ENCODE results near the gene NTMT2.
"Not testable (repeated sequence)": the region's sequence is repeated elsewhere in the genome, so short reads cannot be mapped to it uniquely, and the experiment has no call there.

NTMT2 gene

DNA sequence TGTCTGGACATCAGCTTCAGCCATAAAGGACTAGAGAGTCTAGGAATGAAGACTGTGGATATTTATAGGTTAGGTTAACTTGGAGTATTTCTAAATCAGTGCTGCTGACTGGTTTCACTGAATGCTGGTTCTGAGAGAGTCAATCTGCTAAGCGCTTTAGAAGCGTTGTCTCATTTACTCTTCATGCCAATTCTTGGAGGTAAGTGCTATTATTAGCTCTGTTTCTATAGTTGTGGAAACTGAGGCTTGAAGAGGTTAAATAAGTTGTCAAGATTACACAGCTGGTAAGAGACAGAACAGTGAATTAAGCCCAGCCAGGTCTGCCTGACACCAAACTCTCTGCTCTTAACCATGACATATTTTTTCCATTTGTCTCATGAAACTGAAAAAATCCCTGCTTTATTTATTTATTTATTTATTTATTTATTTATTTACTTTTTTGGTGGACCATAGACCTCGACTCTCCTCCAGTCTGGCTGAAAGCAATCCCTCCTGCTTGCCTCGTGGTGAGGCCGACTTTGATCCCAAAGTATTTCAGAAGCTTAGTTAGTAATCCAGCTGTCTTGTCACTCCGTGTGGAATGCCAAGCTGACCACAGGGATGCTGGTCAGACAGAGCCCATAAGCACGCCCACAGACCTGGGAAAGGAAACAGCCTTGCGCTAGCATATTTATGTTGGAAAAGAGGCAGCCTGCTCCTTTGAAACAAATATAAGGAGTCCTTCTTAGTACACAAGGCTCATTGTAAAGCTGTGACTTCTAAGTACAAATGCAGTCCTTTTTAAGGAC lies 16.9 kb downstream of the NTMT2 start:
- DNase-seq: no peak

DNA sequence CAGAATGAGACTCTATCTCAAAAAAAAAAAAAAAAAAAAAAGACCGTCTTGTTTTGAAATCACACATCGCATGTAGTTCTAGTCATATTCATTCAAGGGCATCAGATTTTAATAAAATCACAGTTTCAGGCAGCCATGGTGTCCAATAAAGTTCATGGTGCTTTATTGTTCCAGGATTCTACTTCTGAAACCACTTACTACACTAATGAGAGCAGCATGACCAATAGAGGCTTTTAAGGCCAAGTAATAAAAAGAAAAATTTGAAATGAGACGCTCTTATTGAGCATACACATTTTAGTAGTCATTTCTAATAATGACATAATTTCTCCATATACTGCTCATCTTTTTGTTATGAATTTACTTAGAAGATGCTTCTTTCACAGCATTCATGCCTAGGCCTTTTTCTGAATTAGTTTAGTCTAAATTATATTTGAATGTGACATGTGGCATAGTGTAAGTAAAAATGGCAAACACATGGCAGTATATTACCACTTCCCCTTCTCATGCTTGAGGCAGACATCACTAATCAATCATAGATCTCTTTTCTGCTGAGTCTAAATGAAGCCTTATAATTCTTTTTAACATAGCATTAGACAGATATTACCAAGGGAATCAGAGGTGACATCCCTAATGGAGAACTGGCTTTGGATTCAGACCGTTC lies 18.5 kb downstream of the NTMT2 start:
- DNase-seq: no peak

DNA sequence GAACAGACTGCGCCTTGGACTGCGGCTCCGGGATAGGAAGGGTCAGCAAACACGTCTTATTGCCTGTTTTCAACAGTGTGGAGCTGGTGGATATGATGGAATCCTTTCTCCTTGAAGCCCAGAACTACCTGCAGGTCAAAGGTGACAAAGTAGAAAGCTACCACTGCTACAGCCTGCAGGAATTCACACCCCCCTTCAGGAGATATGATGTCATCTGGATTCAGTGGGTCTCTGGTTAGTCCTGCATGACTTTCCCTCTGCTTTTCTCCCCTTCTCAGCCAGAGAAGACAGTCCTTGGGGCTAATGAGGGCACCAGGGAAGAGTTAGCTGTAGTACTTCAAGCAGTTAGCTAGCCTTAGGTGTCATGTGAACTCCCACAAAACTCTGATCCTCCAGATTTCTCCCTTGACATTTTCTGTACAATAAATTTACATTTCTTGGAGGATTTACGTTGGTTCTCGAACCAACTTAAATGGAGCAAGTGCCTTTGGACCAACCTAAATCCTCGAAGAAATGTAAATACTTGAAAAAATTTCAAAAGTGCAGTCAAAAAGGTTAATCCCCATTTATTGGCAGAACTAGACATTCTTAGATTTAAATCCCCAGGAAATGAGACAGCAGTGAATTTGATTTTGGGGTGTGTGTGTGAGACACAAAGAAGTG lies 20.9 kb downstream of the NTMT2 start:
- no peak for DNase-seq

DNA sequence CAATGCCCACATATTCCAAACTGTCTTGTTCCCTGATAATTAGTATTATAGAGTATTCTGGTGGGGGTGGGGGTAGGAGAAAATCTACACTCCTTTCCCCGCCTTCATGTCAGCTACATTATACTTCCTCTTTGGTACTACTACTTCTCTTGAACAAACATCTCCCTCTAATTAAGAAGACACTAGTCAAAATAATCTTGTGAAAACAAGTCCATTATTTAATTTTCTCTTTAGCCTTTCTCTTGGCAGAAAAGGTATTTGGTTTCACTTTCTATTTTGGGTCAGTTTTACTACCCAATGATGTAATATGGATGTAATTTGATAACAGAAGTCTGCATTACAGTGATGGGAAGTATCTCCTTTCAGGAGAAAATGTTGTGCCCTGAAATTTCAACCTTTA lies 22.5 kb downstream of the NTMT2 start:
- no peak for DNase-seq

DNA sequence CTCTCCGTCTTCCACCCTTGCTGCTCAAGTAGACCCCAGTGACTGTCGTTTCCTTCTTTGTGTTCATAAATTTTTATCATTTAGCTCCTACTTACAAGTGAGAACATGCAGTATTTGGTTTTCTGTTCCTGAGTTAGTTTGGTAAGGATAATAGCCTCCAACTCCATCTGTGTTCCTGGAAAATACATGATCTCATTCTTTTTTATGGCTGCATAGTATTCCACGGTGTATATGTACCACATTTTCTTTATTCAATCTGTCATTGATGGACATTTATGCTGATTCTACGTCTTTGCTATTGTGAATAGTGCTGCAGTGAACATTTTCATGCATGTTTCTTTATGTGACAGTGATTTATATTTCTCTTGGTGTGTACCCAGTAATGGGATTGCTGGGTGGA lies 24.8 kb downstream of the NTMT2 start:
- not testable (repeated sequence) for DNase-seq

DNA sequence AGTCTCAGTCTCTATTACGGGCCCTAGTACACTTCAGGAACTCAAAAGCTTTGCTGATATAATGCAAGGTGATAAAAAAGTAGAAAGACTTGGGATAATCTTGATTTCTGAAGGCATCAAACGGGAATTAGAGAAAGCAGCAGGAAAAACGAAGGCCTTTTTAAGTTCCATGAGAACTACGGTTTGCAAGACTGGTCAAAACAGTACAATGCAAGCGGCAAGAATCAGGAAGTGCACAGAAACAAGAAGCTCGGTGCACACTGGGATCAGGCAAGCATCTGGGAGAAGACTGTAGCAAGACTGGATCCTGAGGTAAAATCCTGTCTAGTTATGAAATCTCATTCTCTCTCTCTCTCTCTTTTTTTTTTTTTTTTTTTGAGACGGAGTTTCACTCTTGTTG lies 28.6 kb downstream of the NTMT2 start:
- no peak for DNase-seq

DNA sequence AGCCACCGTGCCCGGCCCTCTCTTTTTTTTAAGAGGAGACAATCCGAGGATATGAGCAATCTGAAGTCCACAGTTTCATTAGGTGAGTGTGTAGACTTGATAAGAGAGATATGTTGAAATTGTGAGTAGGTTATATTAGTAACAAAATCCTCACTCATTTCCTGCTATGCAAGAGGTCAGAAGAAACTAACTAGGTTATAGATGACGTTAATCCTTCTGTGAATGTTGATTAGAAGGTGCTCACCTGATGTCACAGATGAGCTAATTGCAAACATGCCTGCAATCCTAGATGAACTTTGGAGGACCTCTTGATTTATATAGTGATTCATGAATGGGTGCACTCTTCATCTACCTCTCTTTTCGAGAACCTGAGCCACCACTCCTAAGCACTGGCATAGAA lies 29.3 kb downstream of the NTMT2 start:
- DNase-seq: no peak

DNA sequence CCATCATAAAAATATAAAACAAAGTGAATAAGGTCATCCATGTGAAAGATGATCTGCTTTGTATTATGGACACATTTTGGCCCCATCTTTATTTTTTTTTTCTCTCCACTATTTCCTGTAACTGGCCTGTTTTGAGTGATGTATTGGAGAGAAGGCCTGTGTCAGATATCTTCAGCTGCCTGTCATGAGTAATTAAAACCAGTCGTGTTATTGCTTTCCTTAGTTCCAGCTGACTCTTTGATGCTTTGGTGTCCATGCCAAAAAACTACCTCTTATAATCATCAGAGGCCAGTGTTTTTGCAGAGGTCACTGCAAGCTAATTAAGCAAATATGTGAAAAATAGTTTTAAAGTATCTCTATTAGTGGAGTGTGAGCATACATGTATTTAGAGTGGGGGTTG lies 29.7 kb downstream of the NTMT2 start:
- no peak for DNase-seq

DNA sequence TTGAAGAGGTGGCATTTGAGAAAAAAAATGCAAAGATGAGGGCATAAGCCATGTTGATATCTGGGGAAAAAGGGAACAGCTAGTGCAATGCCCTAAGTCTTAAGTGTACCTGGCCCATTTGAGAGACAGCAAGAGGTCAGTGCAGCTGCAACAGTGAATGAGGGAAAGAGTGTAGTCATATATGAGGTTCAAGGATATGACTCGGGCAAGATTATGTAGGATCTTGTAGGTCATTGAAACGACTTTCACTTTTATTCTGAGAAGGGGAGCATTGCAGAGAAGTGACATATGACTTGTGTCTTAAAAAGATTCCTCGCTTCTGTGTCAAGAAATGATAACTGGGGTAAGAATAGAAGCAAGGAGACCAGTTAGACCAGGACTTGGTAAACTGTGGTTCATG lies 31.0 kb downstream of the NTMT2 start:
- DNase-seq: no peak

DNA sequence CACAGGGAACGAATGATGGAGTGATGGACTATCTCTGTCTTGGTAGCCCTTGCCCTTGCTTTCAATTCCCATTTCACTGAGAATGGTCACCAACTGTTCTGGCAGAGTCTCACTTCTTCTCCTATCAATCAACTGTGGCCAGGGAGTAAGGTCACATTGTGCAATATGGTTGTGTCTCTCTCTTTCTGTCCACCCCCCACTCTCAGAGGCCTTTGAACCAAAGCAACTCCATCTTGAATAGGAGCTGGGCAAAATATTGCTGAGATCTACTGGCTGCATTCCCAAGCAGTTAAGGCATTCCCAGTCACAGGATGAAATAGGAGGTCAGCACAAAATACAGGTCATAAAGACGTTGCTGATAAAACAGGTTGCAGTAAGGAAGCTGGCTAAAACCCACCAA lies 36.7 kb downstream of the NTMT2 start:
- DNase-seq: no peak

DNA sequence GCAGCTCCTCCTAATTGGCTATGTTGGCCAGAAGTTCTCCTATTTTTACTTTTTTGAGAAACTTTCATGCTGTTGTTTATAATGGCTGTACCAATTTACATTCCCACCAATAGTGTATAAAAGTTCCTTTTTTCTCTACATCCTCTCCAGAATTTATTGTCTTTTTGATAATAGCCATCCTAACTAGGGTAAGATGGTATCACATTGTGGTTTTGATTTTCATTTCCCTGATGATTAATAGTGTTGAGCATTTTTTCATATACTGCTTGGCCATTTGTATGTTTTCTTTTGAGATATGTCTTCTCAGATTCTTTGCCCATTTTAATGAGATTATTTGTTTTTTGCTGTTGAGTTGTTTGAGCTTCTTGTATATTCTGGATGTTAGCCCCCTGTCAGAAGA lies 46.8 kb downstream of the NTMT2 start:
- DNase-seq: no peak

DNA sequence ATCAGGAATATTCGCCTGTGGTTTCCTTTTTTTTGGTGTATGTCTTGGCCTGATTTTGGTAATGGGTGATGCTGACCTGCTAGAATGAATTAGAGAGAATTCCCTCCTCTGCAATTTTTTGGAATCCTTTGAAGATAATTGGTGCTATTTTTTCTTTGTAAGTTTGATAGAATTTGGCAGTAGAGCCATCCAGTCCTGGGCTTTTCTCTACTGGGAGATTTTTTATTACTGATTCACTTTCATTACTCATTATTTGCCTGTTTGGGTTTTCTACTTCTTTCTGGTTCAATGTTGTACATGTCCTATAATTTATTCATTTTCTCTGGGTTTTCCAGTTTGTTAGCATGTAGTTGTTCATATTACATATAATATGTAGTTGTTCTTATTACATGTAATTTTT lies 48.7 kb downstream of the NTMT2 start:
- DNase-seq: no peak

DNA sequence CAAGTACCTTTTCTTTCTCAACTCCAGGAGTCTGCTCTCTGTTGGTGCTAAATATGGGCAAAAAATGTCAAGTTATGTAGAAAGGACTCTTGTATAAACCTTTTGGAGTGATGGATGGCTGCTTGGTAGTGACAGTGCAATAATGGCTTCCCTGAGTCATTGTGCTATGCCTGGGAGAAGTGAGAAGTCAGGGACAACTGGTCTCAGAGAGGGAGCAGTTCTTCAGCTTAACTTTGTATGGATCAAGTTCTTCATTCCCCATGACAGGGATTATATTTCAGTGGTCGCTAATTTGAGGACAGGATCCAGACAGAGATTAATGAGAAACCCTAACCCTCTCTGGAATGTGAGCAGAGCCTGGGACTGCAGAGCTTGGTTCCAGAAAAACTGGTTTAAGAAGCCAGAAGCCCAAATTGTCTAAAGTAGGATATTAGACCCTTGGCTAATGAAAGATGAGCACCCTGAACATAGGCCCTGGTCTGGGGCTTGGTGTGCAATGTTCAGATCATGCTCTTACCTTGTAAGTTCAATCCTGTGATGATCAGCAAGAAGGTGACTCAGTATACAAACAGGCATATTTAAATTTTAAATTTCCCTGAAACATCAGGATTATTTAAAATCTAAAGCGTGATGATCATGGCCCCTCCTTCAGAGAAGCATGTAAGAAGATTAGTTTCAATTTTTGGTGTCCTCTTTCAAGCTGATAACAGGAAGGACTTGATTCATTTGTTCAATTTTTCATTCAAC lies 50.9 kb downstream of the NTMT2 start:
- DNase-seq: no peak

DNA sequence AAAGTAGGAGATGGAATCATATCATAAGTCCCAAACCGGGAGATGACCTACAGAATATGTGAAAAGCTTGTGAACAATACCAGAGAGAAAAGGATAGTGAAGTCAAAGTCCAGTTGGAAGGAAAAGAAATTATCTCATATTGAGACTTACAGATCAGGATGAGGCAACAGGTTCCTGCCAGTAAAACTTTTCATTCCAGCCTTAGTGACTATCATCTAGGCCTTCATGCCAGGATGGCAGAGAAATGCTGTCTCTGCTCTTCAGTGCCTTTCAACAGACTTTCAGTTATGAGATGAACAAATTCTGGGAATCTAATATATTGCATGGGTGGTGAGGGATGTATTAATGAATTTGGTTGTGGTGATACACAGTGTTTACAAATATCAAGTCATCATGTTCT lies 52.3 kb downstream of the NTMT2 start:
- no peak for DNase-seq

DNA sequence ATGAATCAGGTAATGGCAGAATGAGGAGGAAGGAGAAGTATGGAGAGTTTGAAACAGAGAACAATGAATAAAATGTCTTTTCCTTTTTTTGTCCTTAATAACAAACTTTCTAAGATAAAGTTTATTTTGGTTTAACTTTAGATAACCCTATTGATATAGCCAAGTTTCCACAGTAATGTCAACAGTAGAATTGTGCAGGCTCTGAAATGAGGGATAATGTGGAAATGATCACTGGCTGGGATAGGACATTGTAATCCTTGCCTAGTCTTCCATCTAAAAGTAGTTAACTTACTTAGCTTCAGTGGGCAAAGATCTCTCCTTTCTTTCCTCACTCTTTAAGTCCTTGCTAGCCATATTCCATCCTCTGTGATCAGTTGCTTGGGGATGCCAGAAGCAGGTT lies 52.8 kb downstream of the NTMT2 start:
- DNase-seq: no peak

DNA sequence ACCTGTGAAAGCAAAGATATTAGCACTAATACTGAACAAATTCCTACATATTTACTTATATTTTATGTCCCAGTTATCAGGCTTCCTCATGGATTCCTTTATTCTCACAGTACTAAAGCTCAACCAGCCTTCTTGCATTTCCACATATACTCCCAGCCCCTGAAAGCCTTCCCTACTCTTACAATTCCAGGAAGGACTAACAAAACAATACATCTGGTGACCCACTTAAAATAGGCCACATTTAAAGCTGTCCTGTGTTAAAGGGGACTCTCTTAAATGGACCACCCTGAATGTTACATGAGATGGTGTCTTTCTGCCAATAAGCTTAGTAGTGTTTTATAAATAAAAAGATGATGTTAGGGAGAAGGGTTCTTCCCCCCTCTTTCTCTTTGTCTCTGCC lies 54.4 kb downstream of the NTMT2 start:
- DNase-seq: no peak

DNA sequence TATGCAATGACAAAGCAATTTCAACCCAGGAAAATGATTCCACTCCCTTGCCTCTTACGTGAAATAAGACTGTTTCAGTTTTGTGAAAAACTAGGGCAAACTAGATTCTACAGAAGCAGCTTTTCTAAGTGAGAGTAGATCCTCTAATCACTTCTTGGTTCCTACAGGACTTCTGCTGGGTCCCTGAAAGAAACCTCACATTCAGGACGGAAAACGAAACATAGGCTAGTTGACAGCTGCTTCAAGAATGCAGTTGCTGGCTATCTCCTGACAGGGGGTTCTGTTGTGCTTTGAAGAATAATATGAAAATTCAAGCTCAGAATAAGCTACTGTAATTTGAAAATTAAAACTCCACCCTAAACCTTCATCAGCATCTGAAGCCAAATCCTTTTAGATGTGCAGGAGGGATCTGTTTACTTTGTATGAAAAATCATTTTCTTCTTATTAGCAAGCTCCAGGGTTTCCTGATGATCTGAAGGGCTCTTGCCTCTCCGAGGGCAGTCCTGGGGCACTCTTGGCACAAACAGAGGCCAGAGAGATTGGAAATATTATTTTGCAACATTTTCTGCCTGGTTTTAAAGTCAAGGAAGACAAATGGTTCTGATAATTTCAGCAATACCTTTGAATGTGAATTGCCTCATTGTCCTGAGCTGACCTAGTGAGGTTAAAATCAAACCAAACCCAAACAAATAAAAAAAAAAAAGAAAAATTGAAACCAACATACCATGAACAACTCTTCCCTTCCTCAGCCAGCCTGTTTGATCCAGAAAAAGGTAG lies 55.0 kb downstream of the NTMT2 start:
- no peak for DNase-seq

DNA sequence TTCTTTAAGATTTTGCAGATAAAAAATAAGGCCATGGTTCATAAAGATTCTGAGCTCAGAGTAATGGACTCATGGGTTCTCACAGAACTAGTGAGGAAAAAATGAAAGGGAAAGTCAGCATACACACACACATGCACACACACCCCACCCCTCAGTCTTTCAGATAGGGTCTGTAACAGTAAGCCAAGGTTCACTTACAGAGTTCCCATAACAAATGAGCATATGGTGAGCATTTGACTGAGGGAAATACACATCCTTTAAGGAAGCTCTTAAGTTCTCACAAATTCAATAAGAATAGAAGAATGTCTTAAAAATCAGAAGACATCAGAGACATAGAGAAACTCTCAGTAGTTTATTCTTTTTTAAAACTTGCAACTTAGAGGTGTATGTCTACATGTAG lies 57.9 kb downstream of the NTMT2 start:
- DNase-seq: no peak

DNA sequence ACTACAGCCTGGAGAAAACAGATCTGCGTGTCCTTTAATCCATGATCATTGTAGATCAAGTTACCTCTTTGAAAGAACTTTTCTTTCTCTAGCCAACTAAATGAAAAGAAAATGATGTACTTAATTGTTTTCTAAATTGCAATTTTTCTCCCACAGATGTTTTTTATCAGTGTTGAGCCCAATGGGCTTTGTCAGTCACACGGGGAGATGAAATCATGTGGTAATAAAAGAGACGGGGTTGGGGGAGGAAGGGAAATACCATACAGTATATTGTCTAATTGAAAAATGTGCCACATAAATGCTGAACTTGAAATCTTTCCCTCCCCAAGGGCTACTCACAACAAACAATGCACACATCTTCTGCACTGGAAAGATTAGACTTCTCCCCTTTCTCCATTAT lies 58.4 kb downstream of the NTMT2 start:
- DNase-seq: no peak

DNA sequence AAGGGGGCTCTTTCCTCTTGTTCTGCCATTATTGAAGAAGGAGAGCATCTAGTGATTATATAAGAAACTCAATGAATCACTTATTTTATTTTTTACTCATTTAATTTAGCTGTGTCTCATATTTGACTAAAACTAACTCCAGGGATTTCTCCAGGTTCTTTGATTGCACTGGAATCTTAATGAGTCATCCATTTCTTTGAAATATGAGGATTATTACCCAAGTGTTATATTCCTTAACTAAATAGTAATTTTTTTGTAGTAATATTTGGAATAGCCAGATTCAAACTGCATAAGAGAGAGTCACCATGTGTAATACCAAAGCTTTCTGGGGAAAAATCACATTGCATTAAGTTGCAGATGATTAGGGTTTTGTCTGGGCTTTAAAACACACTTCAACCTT lies 59.5 kb downstream of the NTMT2 start:
- DNase-seq: no peak

DNA sequence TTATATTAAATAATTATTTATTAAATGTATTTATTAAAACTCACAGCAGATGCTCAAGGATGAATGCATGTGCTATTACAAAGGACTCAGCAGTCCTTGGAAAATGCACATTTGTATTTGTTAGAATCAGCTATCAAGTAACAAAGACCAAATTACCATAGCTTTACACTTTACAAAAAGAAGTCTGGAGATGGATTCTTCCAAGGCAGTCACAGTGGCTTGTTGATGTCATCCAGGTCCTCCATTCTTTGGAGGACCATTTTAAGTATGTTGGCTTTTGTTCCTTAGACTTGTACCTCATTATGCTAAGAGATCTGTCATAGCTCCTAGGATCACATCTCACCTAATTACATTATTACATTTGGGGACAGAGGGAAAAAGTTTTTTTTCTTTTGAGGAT lies 63.4 kb downstream of the NTMT2 start:
- no peak for DNase-seq

DNA sequence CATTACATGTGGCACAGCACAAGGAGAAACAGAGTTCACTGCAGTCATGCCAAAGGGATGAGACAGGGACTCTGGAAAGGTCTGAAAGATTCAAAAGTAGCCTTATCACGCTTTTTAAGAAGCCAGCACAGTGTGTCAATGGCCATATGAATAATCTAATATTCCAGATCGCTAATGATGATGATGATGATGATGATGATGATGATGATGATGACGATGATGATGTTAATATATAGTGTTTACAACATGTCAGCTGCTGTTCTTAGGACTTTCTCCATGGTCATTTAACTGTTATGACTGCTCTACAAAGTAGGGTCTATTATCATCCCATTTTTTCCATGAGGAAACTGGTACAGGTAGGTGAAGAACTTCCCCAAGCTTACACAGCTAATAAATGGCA lies 64.4 kb downstream of the NTMT2 start:
- DNase-seq: no peak

DNA sequence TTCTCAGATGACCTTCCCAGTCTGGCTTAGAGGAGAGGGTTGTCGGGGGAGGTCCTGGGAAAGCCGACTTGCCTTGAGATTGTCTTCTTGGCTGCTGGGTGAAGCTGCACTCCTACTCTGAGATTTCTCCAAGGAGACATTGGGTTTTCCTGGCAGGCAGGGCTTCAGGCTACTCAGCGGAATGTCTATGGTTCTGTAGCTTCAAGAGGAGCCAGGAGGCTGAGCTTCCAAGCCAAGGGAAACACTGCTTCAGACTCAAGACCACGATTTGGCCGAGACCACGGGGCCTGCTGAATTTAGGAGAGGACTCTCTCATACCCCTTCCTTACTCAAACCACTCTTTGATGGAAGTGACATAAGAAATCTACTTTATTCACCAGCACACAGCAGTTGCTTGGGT lies 67.8 kb downstream of the NTMT2 start:
- no peak for DNase-seq
